HG03378 (cell line): Measurements from ENCODE around the gene PTPN12.
"Not testable (repeated sequence)": the region's sequence is repeated elsewhere in the genome, so short reads cannot be mapped to it uniquely, and the experiment has no call there.

ENCODE experiments used
- ATAC-seq: cut with Tn5 transposase; IDR thresholded peaks from one replicate; pipeline ENCODE4 v1.9.1; 2021; ENCODE audit warnings: mild to moderate bottlenecking, moderate library complexity; ENCODE audit not compliant: unreplicated experiment

PTPN12 gene

DNA sequence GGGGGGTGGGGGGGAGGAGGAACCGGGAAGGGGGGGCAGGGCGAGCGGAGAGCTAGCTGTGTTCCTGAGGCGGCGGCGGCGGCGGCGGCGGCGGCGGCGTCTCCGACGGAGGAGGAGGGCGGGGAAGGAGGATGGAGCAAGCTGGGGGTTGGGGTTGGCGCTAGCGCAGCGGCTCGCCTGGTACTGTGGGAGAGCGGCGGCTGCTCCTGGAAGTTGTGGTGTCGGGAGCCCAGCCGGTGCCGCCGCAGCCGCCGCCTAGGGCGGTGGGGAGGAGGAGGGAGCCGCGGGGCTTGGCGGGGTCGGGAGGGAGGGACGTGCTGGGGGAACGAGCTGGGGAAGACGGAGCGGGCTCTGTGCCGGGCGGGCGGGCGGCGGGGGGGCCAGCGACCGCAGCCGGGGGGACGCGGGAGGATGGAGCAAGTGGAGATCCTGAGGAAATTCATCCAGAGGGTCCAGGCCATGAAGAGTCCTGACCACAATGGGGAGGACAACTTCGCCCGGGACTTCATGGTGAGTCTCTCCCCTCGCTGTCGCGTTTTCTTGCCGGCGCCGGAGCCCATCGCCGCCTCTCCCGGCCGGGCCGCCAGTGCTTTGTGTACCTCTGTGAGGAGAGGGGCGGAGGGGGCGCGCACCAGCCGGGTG lies at the start of gene PTPN12:
Gene PTPN12 (plus strand): TSS at position 160 of the 642 bp plus-strand sequence. CDS start 252 bp downstream, at position 412.
- ATAC-seq: no peak

DNA sequence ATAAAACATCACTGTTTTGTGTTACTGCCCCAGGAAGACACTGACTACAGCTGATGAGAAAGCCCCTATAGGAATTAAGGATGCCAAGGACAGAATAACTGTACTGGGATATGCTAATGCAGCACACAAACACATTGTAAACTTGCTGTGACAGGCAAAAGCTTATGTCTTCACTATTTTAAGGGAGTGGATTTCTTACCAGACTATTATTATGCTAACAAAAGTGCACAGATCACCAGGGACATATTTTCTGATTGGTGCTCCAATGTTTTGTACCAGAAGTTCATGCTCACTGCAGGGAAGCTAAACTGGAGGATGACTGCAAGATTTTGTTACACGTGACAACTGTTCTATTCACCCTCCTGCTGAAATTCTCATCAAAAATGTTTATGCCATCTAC lies 48.1 kb upstream of the PTPN12 start:
- no peak for ATAC-seq

DNA sequence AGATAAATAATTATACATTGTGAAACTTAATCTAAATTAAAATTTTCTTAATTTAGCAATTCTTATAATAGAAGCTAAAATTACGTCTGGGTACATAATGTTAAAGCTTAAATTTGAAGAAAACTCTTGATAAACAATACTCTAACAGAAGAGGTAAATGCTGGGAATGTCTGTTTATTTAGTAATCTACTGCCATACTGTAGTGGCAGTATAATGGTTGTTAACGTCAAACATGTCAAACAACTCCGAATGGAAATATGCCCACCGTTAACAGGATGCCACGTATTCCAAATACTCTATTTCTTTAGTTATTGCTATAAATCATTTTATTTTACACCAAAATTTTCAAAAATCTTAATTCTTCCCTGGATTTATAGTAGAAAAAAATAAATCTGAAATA lies 40.0 kb upstream of the PTPN12 start:
- no peak for ATAC-seq

DNA sequence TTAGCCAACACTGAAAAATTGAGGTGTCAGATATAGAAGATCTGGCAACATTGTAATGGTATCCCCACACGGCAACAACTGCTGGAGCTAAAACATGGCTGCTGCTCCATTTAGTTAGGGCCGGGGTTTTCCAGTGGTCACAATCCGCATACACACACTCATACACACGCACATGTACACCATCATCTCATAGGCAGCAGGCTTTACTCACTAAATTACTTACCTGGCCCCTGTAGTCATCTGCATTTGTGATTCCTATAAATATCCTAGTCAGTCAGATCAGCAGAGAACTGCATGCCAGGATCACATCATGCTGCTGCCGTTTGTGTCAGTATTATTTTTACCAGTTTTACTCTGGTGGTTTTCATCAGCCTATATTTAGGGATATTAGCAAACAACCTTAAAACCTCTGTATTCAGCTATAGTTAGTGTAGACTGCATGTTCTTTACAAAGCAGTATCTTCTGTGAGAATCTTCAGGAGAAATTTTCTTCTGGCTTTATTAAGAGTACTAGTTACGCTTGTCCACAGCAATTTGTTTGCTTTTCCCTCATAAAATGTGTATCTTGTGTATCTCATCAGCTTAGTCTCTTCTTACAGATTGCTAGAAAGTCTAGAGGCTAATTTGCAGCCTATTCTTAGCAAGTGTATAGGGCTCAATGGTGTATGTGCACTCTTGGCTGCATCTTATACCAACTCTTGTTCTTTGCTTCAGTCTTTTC lies 38.3 kb upstream of the PTPN12 start:
- no peak for ATAC-seq

DNA sequence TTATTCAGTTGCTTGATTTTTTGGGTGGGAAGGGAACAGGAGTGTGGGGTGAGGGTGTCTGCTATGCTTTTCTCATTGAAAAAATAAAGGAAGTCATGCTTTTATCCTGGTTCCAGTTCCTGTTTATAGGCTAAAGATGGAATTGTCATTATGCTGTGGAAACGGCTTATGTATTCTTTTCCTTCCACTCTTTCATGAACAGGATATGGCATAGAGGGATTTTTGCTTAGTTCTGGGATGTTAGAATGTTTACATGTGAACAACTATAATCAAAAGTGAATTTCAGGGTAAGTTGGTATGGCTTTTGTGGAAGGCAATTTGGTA lies 35.9 kb upstream of the PTPN12 start:
- no peak for ATAC-seq

DNA sequence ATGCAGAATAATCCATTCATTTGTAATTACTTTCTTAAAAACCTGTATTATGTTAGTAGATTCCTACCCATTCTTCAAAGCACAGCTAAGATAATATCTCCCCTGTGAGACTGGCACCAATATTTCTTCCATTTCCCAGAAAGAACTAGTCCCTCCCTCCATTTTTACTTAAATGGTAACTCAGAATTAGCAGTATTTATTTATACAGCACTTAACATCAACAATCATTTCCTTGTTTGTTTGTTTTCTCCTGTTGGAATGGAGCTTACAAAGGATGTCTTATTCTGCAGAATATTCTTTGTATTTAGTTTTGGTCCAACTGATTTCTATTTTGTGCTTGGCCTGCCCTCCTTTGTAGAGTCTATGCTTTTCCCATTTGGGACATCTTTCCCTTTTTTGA lies 32.1 kb upstream of the PTPN12 start:
- no peak for ATAC-seq

DNA sequence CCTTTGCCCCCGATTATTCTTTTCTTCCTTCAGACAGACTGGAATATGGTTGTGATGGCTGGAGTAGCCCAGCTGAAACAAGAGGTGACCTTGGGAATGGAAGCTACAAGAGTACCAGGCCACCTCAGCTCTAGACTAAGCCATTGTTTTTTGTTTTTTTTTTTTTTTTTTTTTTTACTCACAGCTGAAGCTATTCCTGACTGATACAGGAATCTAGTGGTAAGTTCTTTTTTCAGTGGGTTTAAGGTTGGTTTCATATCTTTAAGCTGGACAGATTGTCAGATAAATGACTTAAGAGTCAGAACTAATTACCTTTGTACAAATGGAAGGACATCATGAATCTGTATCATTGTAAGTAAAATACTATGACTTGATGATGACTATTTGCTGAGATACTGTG lies 30.2 kb upstream of the PTPN12 start:
- no peak for ATAC-seq

DNA sequence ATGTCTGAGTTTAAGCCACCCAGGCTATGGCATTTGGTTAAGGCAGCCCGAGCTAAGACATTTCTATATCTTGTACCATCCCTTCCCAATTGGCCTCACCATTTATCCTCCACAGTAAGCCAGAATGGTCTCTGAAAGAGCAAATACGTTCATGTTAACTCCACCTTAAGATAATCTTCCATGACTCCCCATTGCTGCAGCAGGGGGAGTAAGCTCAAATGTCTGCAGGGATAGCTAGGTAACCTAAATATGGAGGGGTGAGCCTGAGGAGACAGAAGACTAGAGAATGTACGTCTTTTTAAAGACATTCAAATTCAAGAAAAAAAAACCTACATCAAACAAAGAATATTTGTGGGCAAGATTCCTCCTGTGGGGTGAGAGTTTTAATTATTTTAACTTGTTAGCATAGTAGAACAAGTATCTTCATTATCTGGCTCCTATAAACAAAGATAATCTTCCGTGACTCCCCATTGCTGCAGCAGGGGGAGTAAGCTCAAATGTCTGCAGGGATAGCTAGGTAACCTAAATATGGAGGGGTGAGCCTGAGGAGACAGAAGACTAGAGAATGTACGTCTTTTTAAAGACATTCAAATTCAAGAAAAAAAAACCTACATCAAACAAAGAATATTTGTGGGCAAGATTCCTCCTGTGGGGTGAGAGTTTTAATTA lies 24.0 kb upstream of the PTPN12 start:
- not testable (repeated sequence) for ATAC-seq

DNA sequence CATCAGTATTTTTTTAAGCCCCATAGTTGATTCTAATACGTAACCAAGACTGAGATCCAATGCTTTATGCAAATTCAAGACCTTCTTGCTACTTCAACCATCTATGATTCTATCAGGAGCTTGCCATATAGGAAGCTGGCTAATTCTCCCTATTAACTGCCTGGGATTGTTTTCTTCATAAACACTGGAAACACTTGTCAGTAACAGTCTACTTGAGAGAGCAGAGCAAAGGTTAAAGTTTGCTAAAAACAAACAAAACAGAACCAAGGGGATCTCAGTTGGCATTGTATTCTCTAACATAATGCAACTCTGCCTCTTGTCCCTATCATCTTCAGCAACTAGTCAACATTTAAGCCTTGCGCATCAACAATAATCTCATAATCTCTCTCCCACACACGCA lies 21.0 kb upstream of the PTPN12 start:
- no peak for ATAC-seq

DNA sequence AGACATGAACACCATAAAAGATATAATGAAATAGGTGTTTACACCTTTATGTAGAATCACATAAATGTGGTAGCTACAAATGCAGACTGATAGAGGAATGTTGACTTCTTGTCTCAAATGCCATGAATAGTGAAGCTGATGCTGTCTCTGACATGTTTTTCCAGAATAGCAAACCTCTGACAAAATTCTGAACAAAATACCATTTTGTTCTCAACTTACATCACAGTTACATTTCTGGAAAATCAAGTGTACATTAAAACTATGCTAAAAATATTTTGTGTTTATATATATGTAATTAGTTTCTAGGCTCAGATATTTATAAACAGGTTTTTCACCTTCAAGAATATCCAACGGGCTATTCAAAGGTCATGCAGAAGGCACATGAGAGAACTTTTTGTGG lies 16.8 kb upstream of the PTPN12 start:
- no peak for ATAC-seq

DNA sequence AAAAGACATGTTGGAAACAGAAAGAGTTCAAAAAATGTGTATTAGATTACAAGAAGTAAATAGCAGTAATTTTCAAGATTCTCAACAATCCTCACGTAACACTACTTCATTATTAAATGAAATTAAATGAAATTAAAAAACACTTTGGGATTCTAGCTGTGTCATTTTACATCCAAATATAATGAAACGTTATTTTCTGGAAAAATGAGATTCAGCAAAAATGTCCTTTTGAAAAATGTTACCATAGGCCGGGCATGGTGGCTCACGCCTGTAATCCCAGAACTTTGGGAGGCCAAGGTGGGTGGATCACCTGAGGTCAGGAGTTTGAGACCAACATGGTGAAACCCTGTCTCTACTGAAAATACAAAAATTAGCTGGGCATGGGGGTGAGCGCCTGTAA lies 15.6 kb upstream of the PTPN12 start:
- not testable (repeated sequence) for ATAC-seq

DNA sequence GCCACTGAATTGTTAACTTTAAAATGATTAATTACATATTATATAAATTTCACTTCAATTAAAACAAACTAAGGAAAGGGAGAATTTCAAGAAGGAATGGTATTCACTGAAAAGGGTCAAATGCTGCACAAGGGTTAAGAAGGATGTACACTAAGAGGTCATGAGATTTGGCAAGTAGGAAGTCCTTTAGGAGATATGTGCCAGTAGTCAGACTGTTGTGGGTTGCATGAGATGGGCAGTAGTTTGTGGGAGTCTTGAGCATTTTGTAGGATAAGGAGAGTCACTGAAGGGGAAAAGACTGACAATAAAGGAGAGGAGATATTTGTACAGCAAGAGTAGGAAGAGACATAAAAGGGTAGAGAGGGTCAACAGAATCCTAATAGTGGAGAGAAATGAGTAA lies 12.4 kb upstream of the PTPN12 start:
- ATAC-seq: no peak

DNA sequence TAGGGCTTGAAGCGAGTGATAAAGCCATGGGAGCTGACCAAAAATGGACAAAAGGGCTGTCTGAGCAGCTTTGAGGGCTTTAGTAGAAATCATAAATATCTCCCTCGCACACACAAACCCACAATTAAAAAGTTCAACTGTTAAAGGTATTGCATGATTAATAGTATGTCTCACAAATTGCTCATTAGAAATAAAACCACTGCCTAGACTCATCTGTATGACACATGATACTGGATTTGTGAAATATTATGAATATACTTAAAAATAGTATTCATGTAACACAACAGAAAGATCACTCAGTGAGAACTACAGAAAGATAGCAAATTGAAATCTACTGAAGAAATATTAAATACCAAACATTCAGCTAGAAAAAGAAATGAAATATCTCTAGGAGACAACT lies 11.9 kb upstream of the PTPN12 start:
- no peak for ATAC-seq

DNA sequence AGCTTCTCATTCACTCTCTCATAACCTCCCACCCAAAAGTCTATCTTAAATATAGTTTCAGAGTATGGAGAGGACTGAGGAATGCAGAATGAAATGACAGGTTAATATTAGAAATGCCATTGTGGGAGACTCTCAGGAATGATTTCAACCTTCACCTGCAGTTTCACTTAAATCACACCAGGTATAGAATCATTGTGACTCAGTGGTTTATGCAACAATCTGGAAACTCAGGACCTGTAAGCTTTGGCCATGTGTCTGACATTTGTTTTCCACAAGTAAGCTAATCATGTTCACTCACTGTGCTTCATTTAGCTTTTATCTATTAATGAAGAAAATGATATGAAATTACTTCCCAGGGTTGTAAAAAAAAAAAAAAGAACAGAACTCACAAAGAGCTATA lies 8.7 kb upstream of the PTPN12 start:
- no peak for ATAC-seq

DNA sequence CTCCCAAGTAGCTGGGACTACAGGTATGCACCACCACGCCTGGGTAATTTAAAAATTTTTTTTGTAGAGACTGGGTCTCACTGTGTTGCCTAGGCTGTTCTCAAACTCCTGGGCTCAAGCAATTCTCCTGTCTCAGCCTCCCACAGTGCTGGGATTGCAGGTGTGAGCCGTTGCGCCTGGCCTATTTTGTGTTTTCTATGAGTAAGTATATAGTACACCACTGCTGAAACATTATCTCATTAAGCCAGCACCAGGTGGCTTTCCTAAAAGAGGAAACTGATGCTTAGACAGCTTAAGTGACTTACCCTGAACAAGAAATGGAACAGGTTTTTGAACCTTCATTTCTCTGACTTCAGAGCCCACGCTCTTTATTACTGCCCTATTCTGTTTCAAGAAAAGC lies 7.8 kb upstream of the PTPN12 start:
- no peak for ATAC-seq

DNA sequence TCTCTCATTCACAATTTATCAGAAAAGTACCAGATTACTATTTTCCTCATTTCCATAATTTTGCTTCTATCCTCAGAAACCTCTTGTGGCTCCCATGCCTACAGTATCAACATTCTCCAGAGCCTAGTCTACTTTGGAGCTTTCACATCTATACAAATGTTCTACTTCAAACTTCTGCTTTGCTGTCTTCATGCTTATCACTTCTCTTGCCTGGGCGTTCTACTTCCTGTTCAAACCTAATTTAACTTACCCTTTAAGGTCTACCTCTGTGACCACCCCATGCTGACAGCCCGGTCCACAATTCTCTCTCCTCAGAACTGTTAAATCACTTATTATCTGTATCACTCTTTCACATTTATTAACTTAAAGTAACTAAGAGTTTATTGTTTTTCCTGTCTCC lies 6.1 kb upstream of the PTPN12 start:
- ATAC-seq: peak; percentile 50

DNA sequence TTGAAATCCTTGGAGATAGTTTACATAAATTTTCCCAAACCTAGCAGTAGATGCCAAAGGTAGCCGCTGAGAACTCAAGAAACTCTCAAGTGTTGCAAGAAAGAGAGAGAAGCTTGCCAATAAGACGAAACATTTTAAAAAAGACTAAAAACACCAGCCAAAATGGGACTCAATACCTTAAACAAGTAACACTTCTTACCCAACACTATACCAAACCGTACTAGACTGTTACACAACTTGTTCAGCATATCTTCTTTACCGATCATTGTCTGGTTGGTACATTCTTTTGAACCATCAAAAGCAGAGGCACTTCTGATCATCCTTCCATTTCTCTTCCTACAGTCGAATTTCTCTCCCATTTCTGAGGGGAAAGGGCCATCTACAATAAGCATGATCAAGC lies 4.8 kb upstream of the PTPN12 start:
- no peak for ATAC-seq

DNA sequence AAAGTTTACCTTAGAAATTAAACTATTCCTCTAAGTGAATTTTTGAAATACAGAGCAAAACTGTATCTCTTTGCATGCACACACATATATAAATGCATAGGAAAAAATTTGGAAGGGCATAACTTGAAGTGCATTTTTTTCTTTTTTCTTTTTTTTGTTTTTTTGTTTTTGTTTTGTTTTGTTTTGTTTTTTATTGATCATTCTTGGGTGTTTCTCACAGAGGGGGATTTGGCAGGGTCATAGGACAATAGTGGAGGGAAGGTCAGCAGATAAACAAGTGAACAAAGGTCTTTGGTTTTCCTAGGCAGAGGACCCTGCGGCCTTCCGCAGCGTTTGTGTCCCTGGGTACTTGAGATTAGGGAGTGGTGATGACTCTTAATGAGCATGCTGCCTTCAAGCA lies 4.4 kb upstream of the PTPN12 start:
- ATAC-seq: not testable (repeated sequence)

DNA sequence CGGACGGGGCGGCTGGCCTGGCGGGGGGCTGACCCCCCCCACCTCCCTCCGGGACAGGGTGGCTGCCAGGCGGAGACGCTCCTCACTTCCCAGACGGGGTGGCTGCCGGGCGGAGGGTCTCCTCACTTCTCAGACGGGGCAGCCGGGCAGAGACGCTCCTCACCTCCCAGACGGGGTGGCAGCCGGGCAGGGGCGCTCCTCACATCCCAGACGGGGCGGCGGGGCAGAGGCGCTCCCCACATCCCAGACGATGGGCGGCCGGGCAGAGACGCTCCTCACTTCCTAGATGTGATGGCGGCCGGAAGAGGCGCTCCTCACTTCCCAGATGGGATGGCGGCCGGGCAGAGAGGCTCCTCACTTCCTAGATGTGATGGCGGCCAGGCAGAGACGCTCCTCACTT lies 3.0 kb upstream of the PTPN12 start:
- ATAC-seq: not testable (repeated sequence)

DNA sequence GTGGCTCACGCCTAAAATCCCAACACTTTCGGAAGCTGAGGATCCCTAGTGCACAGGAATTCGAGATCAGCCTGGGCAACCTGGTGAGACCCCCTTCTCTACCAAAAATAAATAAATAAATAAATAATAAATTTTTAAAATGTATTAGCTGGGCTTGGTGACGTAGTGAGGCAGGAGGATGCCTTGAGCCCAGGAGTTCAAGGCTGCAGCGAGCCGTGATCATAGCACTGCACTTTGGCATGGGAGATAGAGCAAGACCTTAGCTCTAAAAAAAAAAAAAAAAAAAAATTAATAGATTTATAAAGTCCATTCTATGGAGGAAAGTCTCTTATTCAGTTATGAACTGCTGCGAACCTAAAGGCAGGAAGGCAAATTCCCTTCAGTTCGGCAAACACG lies 1.1 kb upstream of the PTPN12 start:
- ATAC-seq: no peak

DNA sequence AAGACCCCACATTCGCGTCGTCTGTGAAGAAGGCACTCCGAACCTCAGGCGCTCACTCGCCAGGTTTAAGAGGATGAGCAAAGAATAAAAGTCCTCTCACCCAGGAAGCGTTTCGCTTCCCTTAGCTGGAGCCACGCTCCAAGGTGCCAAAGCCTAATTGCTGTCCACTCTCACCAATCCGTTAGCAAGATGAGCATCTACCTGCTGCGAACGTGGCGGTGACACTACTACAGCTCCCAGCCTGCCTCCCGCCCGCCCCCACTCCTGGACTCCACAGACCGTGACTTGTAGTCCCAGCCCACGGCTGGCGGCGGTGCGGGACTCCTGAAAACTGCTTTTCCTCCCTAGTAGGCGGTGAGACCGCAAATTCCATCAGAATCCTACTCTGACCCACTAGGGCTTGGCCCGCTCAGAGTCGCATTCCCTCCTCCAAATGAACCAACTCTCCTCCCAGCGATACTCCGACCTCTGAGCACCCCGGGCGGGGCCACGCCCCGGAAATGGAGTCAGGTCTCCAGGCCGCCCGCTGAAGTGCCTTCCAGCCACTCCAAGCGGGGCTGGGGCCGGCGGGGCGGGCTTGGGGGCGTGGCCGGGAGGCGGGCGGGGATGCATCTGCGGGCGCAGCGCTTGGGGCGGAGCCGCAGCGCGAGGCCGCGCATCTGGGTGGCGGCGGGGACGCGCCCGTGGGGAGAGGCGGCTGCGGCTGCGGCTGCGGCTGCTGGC lies 521 bp upstream of the PTPN12 start:
- ATAC-seq: peak; percentile 91

DNA sequence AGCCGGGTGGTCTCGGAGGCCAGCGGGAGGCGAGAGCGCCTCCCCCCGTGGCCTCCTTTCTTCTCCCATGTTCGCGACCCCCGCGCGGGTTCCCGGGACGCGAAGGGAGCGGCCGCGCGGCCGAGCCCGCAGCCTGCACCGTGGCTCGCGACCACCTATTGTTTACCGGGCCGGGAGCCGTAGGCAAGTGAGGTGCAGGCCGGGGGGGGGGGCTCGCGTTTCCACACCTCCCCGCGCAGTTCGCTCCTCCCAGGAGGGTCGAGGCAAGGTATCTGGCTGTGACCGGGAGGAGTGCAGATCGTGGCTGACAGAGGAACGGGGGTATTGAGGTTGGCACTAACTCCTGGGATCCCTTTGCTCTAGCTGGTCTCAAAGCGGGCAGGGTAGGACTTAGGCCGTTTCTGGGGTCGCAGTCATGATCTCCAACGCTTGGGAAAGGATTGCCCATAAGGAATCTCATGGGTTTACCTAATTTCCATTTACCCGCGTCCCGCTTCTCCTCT lies 734 bp downstream of the PTPN12 start:
- no peak for ATAC-seq
